HepG2 (cell line): ENCODE data around the gene TXNRD3. TPM values are rescaled to one million over a fixed set of nuclear protein-coding genes. Genes with fewer than 3 reads are reported as not detected.

Experiments used
- ATAC-seq: fragments of 200-7000 bp; cut with Tn5 transposase; 3 replicates; pipeline ENCODE4 v1.9.1; 2020; ENCODE audit warnings: mild to moderate bottlenecking, moderate library complexity
- BruUV-seq: library from RNA; stranded (reverse); fragments of 400-500 nt; replicated peaks from 2 replicates; lab custom pipeline; 2021; lab: Mats Ljungman, UMichigan
- CTCF ChIA-PET: fragments of 300-600 bp; formaldehyde crosslinking; extraction: SDS; loops from one replicate; lab custom pipeline; 2021; ENCODE audit warnings: low total read pairs, inconsistent platforms, low intra/inter-chr PET ratio; lab: Yijun Ruan, JAX
- POLR2A ChIA-PET: fragments of 350-600 bp; sonication (Branson Sonifier 250); formaldehyde crosslinking; loops from one replicate; lab custom pipeline; 2020; ENCODE audit warnings: antibody characterized with exemption, inconsistent platforms; lab: Yijun Ruan, JAX
- DNase-seq: peaks from one replicate; pipeline ENCODE4 v3.0.0-alpha.2; 2015; ENCODE audit warnings: low spot score
- FAIRE-seq: peaks from 3 replicates; lab custom pipeline; 2011; peaks lifted over from hg19 to GRCh38; lab: Jason Lieb, UNC
- H2AFZ ChIP-seq: one replicate; pipeline ENCODE4 v1.6.1; 2011; ENCODE audit warnings: low read length, inconsistent platforms
- H3K27ac ChIP-seq: fragments of 300-600 bp; 3 replicates; pipeline ENCODE4 v1.8.0; 2011; ENCODE audit warnings: mixed run types, mild to moderate bottlenecking, mixed read lengths, low read length, inconsistent platforms; ENCODE audit not compliant: insufficient read depth; ENCODE audit errors: extremely low read length
- H3K27me3 ChIP-seq, 2 experiments: fragments of 200-600 bp in 1 of 2; 2 replicates in 1 of 2; 3 replicates in 1 of 2; pipeline versions ENCODE4 v1.6.0 to v1.8.0; 2011; ENCODE audit warnings: low read length in 2 of 2, mild to moderate bottlenecking in 2 of 2, moderate library complexity in 2 of 2, inconsistent platforms in 1 of 2; ENCODE audit not compliant: insufficient read depth in 2 of 2, control insufficient read depth in 1 of 2
- H3K36me3 ChIP-seq, 2 experiments: fragments of 200-600 bp in 1 of 2; replicated peaks in 1 of 2; 2 replicates in 1 of 2; 3 replicates in 1 of 2; pipeline versions ENCODE4 v1.5.1 to v1.8.0; 2011; ENCODE audit warnings: low read length in 2 of 2, inconsistent platforms in 1 of 2; ENCODE audit not compliant: insufficient read depth in 2 of 2, control insufficient read depth in 1 of 2
- H3K4me1 ChIP-seq: 2 replicates; pipeline ENCODE4 v1.5.1; 2012; ENCODE audit warnings: low read length, inconsistent platforms; ENCODE audit not compliant: insufficient read depth
- H3K4me2 ChIP-seq: 2 replicates; pipeline ENCODE4 v1.6.0; 2011; ENCODE audit warnings: low read depth, low read length, inconsistent platforms
- H3K4me3 ChIP-seq, 3 experiments: fragments of 200-600 bp in 1 of 3; sonication (generic), shearing (Covaris generic) in 1 of 3; replicated peaks in 1 of 3; 2 replicates each; pipeline ENCODE4 v1.5.1; 2011 to 2016; ENCODE audit warnings: low read length in 3 of 3, inconsistent platforms in 2 of 3, low read depth in 2 of 3, mild to moderate bottlenecking in 2 of 3, control low read depth in 1 of 3, mixed read lengths in 1 of 3; ENCODE audit not compliant: insufficient read depth in 1 of 3
- H3K79me2 ChIP-seq: one replicate; pipeline ENCODE4 v1.6.1; 2011; ENCODE audit warnings: low read length, inconsistent platforms; ENCODE audit not compliant: insufficient read depth
- H3K9ac ChIP-seq: 2 replicates; pipeline ENCODE4 v1.6.0; 2011; ENCODE audit warnings: mild to moderate bottlenecking, low read depth, low read length, inconsistent platforms; ENCODE audit not compliant: insufficient read depth
- H3K9me3 ChIP-seq: 2 replicates; pipeline ENCODE4 v1.5.1; 2012; ENCODE audit warnings: mild to moderate bottlenecking, low read length
- H4K20me1 ChIP-seq: 2 replicates; pipeline ENCODE4 v1.6.0; 2011; ENCODE audit warnings: inconsistent platforms, mild to moderate bottlenecking, low read length, moderate library complexity; ENCODE audit not compliant: insufficient read depth
- AHR ChIP-seq: IDR thresholded peaks from 2 replicates; pipeline ENCODE4 v1.6.1; 2018; ENCODE audit warnings: missing genetic modification reagents, missing compliant biosample characterization
- ASH2L ChIP-seq: fragments of 300-600, 200-600 bp; sonication (generic); IDR thresholded peaks from 2 replicates; pipeline ENCODE4 v1.7.0; 2017; ENCODE audit warnings: low read depth, mild to moderate bottlenecking, moderate library complexity, mixed read lengths, low read length; ENCODE audit not compliant: insufficient read length
- FOXO4 ChIP-seq: sonication (generic); formaldehyde crosslinking; conservative IDR thresholded peaks from 2 replicates; pipeline ENCODE4 v1.8.1; 2023; ENCODE audit warnings: missing genetic modification reagents
- NRL ChIP-seq: sonication (generic); formaldehyde crosslinking; IDR thresholded peaks from 2 replicates; pipeline ENCODE4 v1.5.0; 2020; ENCODE audit warnings: missing genetic modification reagents, mild to moderate bottlenecking, moderate library complexity, borderline replicate concordance
- PHF8 ChIP-seq: sonication (generic); formaldehyde crosslinking; IDR thresholded peaks from 2 replicates; pipeline ENCODE4 v1.5.0; 2020; ENCODE audit warnings: missing genetic modification reagents
- ZBTB49 ChIP-seq: sonication (generic); formaldehyde crosslinking; IDR thresholded peaks from 2 replicates; pipeline ENCODE4 v1.4.0; 2020; ENCODE audit warnings: missing genetic modification reagents, borderline replicate concordance
- ZNF276 ChIP-seq: sonication (generic); formaldehyde crosslinking; IDR thresholded peaks from 2 replicates; pipeline ENCODE4 v1.4.0; 2020; ENCODE audit warnings: mild to moderate bottlenecking, low read depth, missing genetic modification reagents
- ZNF329 ChIP-seq: sonication (generic); formaldehyde crosslinking; IDR thresholded peaks from 2 replicates; pipeline ENCODE4 v1.9.0; 2021; ENCODE audit warnings: low read depth, mild to moderate bottlenecking, missing genetic modification reagents
- ZNF335 ChIP-seq: sonication (generic); formaldehyde crosslinking; IDR thresholded peaks from 2 replicates; pipeline ENCODE4 v1.4.0; 2020; ENCODE audit warnings: missing genetic modification reagents
- ZNF510 ChIP-seq: sonication (generic); formaldehyde crosslinking; IDR thresholded peaks from 2 replicates; pipeline ENCODE4 v1.4.0; 2020; ENCODE audit warnings: low read depth, mild to moderate bottlenecking, missing genetic modification reagents
- ZNF574 ChIP-seq: sonication (generic); formaldehyde crosslinking; IDR thresholded peaks from 2 replicates; pipeline ENCODE4 v1.4.0; 2020; ENCODE audit warnings: missing genetic modification reagents
- WGBS: methylation state at CpG from one replicate; pipeline ENCODE4 v1.1.6; 2017; ENCODE audit warnings: low lambda C conversion rate; 5-methylcytosine and 5-hydroxymethylcytosine counted together
- in situ Hi-C: cut with HindIII; loops from 2 replicates; pipeline ENCODE4 v1.10.0; 2017; ENCODE audit warnings: low pct_unique_long_range_greater_than_20kb; ENCODE audit not compliant: extremely low pct_ligation_motif_present
- intact Hi-C: fragments of 100-400 bp; cut with micrococcal nuclease; formaldehyde crosslinking; loops from one replicate; pipeline ENCODE4 v1.10.0; 2022; ENCODE audit not compliant: unreplicated experiment
- polyA plus RNA-seq, 8 experiments: library from polyadenylated mRNA; depleted of rRNA in 3 of 8; stranded (reverse) in 7 of 8; unstranded in 1 of 8; fragments of >200 nt; fragmentation: Illumina TruSeq in 4 of 8; extraction: Trizol in 4 of 8; gene quantifications; 2 replicates each; pipeline versions ENCODE4 v1.2.1 to v1.2.3, GENCODE V29; 2011 to 2016; ENCODE audit warnings: low read depth in 4 of 8, missing spikeins in 1 of 8, mixed read lengths in 1 of 8; ENCODE audit not compliant: insufficient read depth in 1 of 8
- total RNA-seq, 5 experiments: library from RNA; depleted of rRNA; stranded (reverse); fragments of >200 nt; fragmentation: Illumina TruSeq; extraction: Trizol; gene quantifications; 2 replicates each; pipeline ENCODE4 v1.2.3, GENCODE V29; 2016; ENCODE audit warnings: low read depth in 1 of 5

TXNRD3 gene
- total and polyA plus RNA-seq, 2 of the 13 experiments (the other 11 are each of a cell fraction or from before 2014, with no cell fraction given) = 4.8 to 20.7 TPM

- Histone ChIP-seq H3K36me3 (no peaks in the 10 kb centered on the region), H3K27ac (no peak overlapping the region), H3K4me2 (no peak overlapping the region), H3K79me2 (no peaks in the 10 kb centered on the region), H3K9me3 (no peaks in the 10 kb centered on the region), H4K20me1 (no peaks in the 10 kb centered on the region), H3K4me1 (no peaks in the 10 kb centered on the region), H3K4me3 (no peak overlapping the region), H3K9ac (no peak overlapping the region), H3K27me3 (peaks cover 8 to 33% of the 10 kb centered on the region in 2 experiments; a peak in 4 of 5 replicates), H2AFZ (no peak overlapping the region)
- intact Hi-C loops = loop anchor here (10.0 kb wide), 2 partner anchors 63 to 917 kb away; no protein-coding TSS in a partner anchor
- FAIRE-seq = no peak
- no peak for DNase-seq
- no TSS peak for BruUV-seq
- no peak; the same call in 2 of the 3 replicates for ATAC-seq
- 95% methylated on average over 3 of the region's 11 CpGs for WGBS
- POLR2A ChIA-PET = no interaction called here
- CTCF ChIA-PET = no interaction called here
- in situ Hi-C loops = no loop called here
- no peak for TF ChIP-seq ZBTB49 (CRISPR knock-in tag)
- TF ChIP-seq ZNF574 (CRISPR knock-in tag) = no peak
- TF ChIP-seq FOXO4 (CRISPR knock-in tag) = no peak
- no peak for TF ChIP-seq PHF8 (CRISPR knock-in tag)
- no peak for TF ChIP-seq ASH2L
- TF ChIP-seq ZNF276 (CRISPR knock-in tag) = no peak
- no peak for TF ChIP-seq NRL
- TF ChIP-seq ZNF329 (CRISPR knock-in tag) = no peak
- no peak for TF ChIP-seq AHR (CRISPR knock-in tag)
- TF ChIP-seq ZNF510 (CRISPR knock-in tag) = no peak
- TF ChIP-seq ZNF335 (CRISPR knock-in tag) = no peak
These were observed 97.5 kb downstream of the TXNRD3 start for GRCh38 chr3:126557415-126557745.
